Ramos (cell line): ENCODE data around the gene SNRPF.
"Not testable (repeated sequence)": the region's sequence is repeated elsewhere in the genome, so short reads cannot be mapped to it uniquely, and the experiment has no call there.

Experiments used
- in situ Hi-C: fragments of 300-500 bp; cut with MboI; formaldehyde crosslinking; loops from one replicate; pipeline ENCODE4 v1.14.3; 2022; ENCODE audit warnings: low sequenced_read_pairs; ENCODE audit not compliant: unreplicated experiment

SNRPF gene

GRCh38 chr12:95858451-95859343, at the start of gene SNRPF:
Gene SNRPF, plus strand, starts transcription at chr12:95858952. Its CDS starts 122 bp downstream, at chr12:95859074.
- in situ Hi-C loops: no loop called here

DNA sequence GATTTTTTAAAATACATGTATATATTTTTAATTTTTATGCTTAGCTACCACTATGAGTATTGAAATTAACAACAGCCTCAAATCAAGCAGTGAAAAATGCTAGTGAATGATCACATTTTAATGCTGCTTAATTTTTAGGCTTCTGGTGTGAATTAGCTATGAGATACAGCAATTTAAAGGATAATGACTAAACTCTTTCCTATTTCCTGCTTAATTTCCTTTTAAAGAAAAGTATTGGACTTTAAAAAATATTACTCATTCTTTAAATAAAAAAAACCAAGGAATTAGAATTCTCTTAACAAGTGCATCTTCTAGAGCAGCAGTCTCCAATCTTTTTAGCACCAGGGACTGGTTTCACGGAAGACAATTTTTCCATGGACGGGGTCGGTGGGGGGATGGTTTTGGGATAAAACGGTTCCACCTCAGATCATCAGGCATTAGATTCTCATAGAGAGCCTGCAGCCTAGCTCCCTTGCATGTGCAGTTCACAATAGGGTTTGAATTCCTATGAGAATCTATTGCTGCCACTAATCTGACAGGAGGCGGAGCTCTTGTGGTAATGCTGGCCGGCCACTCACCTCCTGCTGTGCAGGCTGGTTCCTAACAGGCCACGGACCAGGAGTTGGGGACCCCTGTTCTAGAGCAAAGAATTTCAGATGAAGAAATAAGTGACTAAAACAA, 49.6 kb upstream of the SNRPF start:
- in situ Hi-C loops: no loop called here

DNA sequence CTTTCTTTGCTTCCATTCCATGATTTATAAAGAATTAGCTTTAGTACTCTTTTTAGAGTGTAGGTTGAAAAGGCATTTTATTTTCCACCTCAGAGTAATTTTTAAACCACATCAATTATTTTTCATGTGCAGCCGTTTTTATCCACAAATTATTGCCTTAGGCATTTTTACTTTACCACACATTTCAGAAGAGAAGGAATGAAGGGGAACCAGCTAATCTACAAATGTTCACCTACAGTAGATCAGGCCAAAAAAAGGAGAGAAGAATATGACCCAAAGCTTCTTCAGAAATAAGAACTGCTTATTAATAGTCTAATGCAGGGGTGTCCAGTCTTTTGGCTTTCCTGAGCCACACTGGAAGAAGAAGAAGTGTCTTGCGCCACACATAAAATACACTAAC, 48.3 kb upstream of the SNRPF start:
- in situ Hi-C loops: no loop called here

DNA sequence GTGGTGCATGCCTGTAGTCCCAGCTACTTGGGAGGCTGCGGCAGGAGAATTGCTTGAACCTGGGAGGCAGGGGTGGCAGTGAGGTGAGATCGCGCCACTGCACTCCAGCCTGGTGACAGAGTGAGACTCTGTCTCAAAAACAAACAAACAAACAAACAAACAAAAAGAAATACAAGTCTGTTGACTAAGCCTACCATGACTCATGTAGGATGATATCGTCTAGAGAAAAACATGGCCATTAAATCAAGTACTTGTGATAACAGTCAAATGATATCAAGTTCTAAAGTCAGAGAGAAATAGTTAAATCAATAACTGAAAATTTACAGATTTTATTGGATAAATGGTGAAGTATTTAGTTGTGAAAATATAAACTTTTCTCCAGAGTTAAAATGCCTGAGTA, 46.6 kb upstream of the SNRPF start:
- in situ Hi-C loops: not testable (repeated sequence)

DNA sequence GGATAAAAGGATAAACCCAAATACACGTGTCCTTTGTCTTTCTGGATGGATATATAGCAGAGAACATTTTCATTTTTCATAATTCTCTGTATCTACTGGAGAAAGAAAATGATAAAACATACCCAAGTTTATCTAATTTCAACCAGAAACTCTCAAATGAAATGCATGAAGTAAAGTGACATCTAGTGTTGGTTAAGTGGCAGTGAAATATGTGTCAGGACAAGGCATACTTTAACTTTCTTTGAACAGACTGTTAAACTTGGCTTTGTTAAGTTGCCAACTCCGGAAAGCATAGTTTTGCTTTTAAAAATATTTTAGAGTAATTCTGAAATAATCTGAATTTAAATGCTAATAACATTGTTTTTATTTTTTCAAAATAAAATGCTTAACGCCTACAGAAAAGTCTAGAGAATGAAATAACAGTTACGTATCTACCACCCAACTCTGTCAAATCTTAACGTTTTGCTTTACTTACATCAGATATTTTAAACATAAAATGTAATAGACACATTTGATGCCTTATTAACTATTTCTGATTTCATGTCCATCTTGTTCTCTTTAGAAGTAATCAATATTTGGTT, 43.0 kb upstream of the SNRPF start:
- in situ Hi-C loops: no loop called here

- in situ Hi-C loops: no loop called here
Measured at GRCh38 chr12:95820096-95820703, 38.6 kb upstream of the SNRPF start.

- in situ Hi-C loops: no loop called here
Measured at GRCh38 chr12:95829395-95829794, 29.4 kb upstream of the SNRPF start.

- in situ Hi-C loops: no loop called here
Measured at GRCh38 chr12:95830335-95831089, 28.2 kb upstream of the SNRPF start.

- in situ Hi-C loops: no loop called here
Measured at GRCh38 chr12:95834572-95834971, 24.2 kb upstream of the SNRPF start.

- in situ Hi-C loops: no loop called here
Measured at GRCh38 chr12:95836185-95836609, 22.6 kb upstream of the SNRPF start.

GRCh38 chr12:95836630-95837239, 22.0 kb upstream of the SNRPF start:
- in situ Hi-C loops: no loop called here

DNA sequence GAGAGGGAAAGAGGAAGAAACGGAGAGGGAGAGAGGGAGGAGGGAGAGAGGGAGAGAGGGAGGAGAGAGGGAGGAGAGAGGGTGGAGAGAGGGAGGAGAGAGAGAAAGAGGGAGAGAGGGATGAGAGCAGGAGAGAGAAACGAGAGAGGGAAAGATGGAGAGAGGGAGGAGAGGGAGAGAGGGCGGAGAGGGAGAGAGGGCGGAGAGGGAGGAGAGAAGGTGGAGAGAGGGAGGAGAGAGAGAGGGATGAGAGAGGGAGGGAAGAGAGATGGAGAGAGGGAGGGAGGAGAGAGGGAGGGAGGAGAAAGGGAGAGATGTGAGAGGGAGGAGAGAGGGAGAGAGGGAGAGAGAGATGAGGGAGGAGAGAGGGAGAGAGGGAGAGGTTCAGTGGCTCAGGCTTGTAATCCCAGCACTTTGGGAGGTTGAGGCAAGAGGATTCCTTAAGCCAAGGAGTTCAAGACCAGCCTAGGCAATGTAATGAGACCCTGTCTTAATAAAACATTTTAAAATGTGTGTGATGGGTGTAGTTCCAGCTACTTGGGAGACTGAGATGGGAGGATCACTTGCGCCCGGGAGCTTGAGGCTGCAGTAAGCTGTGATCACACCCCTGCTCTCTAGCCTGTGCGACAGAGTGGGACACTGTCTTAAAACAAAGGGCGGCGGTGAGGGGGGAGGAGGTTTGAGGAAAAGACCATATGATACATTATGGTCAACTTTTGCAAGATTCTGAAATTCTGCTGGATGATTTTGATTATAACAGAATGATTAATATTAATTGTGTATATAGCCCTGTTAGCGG, 21.3 kb upstream of the SNRPF start:
- in situ Hi-C loops: no loop called here

GRCh38 chr12:95838125-95838524, 20.6 kb upstream of the SNRPF start:
- in situ Hi-C loops: no loop called here

GRCh38 chr12:95842426-95842825, 16.3 kb upstream of the SNRPF start:
- in situ Hi-C loops: not testable (repeated sequence)

DNA sequence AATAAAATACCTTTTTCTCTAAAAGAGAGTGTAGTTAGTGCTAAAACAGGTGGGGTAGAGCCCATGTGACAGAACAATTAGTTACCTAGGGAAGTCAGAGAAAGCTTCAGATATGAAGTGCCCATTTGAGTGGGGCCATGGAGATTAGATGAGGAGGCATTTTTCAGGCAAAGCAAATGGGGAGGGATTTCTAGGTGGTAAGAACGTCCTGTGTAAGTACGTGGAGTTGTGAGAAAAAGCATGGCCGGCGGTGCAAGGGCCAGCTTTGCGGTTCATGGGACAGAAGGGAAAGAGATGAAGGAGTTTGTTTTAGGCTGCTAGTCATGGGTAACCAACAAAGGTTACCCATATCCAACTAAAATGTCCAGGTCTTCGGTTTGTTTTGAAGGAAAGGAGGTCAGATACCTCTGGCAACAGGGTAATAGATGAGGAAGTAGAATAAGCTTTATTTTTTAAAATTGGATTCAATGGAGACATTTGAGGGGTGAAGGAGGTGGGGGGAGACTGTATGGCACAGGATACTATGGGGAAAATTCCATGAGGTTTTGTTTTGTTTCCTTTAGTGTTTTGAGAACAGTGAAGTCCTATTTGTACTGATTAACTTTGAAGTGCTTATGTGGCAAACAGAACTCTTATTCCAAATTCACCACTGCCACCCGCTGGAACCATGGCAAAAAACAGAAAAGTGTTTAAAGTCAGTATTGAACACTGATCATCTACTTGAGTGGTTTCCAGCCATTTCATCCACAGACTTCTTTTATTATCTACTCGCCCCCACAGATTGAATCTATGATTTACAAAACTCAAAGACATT, 10.0 kb upstream of the SNRPF start:
- in situ Hi-C loops: no loop called here

- in situ Hi-C loops: no loop called here
Measured at GRCh38 chr12:95851606-95852005, 7.1 kb upstream of the SNRPF start.

DNA sequence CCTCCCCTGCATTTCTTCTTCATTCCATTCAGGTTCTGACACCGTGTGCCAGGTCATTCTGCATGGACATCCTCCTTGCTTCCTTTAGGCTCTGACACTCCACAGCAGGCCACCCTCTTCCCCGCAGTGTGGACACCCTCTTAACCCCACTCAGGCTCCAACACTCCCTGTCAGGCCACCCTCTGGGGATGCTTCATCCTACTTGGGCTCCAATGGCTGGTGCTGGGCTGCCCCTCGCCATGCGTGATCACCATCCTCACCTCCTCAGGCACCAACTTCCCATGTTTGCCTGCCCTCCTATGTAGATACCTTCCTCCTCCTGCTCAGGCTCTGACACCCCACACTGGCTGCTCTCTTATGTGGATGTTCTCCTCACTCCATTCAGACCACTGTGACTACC, 6.6 kb upstream of the SNRPF start:
- in situ Hi-C loops: no loop called here

DNA sequence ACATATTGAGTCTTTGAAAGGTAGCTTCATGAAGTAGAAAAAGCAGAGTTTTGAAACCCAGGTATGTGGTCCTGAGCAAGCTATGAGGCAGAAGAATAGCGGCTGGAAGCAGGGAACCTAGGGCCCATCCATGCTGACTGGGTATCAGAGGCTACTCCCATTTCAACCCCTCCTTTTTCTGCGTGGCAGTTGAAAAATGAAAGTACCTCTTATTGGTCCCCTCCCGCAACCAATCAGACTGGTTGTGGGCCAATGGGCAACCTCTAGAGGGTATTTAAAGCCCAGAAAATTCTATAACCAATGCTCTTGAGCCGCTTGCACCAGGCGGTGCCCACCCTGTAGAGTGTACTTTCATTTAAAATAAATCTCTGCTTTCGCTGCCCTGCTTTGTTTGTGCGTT, 1.6 kb upstream of the SNRPF start:
- in situ Hi-C loops: no loop called here
